ENCODE results near the gene PARD3.

PARD3 gene

GRCh38 chr10:34740321-34740720, 74.8 kb downstream of the PARD3 start:
- H3K79me2 ChIP-seq (ENCODE audit: insufficient read depth, low read length) = peaks cover 88% of the 10 kb centered on the region
- H3K36me3 ChIP-seq (ENCODE audit: insufficient read depth, low read length) = no peaks in the 10 kb centered on the region
- H4K20me1 ChIP-seq (ENCODE audit: insufficient read depth, low read length) = peaks cover 90% of the 10 kb centered on the region
- TF ChIP-seq EZH2 (IDR thresholded peaks at IDR 0.05; ENCODE audit: borderline replicate concordance, low read depth, low read length, severe bottlenecking) (no peak), CTCF (IDR thresholded peaks at IDR 0.05; ENCODE audit: borderline replicate concordance, extremely low read depth, low read length, poor library complexity, severe bottlenecking) (no peak)
- H3K4me3 ChIP-seq (ENCODE audit: low read depth in 1 of 2, low read length in 2 of 2) = no peak overlapping the region
- no peak overlapping the region for H3K9ac ChIP-seq (ENCODE audit: low read depth, low read length)
- H2AFZ ChIP-seq (ENCODE audit: low read depth, low read length) = no peak overlapping the region
- H3K4me2 ChIP-seq (ENCODE audit: insufficient read depth, low read length) = peak overlapping the region; percentile 59
- H3K27ac ChIP-seq (ENCODE audit: low read length) = 0 out of 2 replicates have a peak overlapping the region, but pooled peaks have one; percentile 20
- peak; percentile 23 for DNase-seq
- no peaks in the 10 kb centered on the region for H3K9me3 ChIP-seq (ENCODE audit: insufficient read depth, low read length, severe bottlenecking)
- H3K4me1 ChIP-seq (ENCODE audit: insufficient read depth, low read length) = peaks cover 46% of the 10 kb centered on the region
- ATAC-seq (ENCODE audit: insufficient read depth, low read depth) = no peak; the same call in none of the 3 replicates
- no peaks in the 10 kb centered on the region for H3K27me3 ChIP-seq (ENCODE audit: insufficient read depth, low read length, poor library complexity)

- Histone ChIP-seq H3K9ac (ENCODE audit: low read depth, low read length) (no peak overlapping the region), H2AFZ (ENCODE audit: low read depth, low read length) (no peak overlapping the region), H3K4me1 (ENCODE audit: insufficient read depth, low read length) (peaks cover 46% of the 10 kb centered on the region)
Observed at GRCh38 chr10:34739915-34740314, 75.2 kb downstream of the PARD3 start.

GRCh38 chr10:34737772-34738169, 77.3 kb downstream of the PARD3 start:
- H3K79me2 ChIP-seq (ENCODE audit: insufficient read depth, low read length) = peaks cover 86% of the 10 kb centered on the region
- H3K4me1 ChIP-seq (ENCODE audit: insufficient read depth, low read length) = peaks cover 34% of the 10 kb centered on the region

More at GRCh38 chr10:34739915-34740314, 75.2 kb downstream of the PARD3 start:
- Histone ChIP-seq H3K9me3 (ENCODE audit: insufficient read depth, low read length, severe bottlenecking) (no peaks in the 10 kb centered on the region), H4K20me1 (ENCODE audit: insufficient read depth, low read length) (peaks cover 90% of the 10 kb centered on the region), H3K4me3 (ENCODE audit: low read depth in 1 of 2, low read length in 2 of 2) (peak overlapping the region in 1 of 2 experiments; percentile 21; a peak in 1 of 4 replicates), H3K79me2 (ENCODE audit: insufficient read depth, low read length) (peaks cover 88% of the 10 kb centered on the region), H3K27ac (ENCODE audit: low read length) (peak overlapping the region; percentile 57), H3K36me3 (ENCODE audit: insufficient read depth, low read length) (no peaks in the 10 kb centered on the region), H3K27me3 (ENCODE audit: insufficient read depth, low read length, poor library complexity) (no peaks in the 10 kb centered on the region), H3K4me2 (ENCODE audit: insufficient read depth, low read length) (peak overlapping the region; percentile 59)
- ATAC-seq (ENCODE audit: insufficient read depth, low read depth) (peak; percentile 92), DNase-seq (peak; percentile 71)
- no peak for TF ChIP-seq EZH2 (IDR thresholded peaks at IDR 0.05; ENCODE audit: borderline replicate concordance, low read depth, low read length, severe bottlenecking)

More at GRCh38 chr10:34737772-34738169, 77.3 kb downstream of the PARD3 start:
- DNase-seq = peak; percentile 26
- Histone ChIP-seq H3K4me2 (ENCODE audit: insufficient read depth, low read length) (no peak overlapping the region), H3K9me3 (ENCODE audit: insufficient read depth, low read length, severe bottlenecking) (no peaks in the 10 kb centered on the region), H3K27ac (ENCODE audit: low read length) (no peak overlapping the region), H2AFZ (ENCODE audit: low read depth, low read length) (no peak overlapping the region), H3K36me3 (ENCODE audit: insufficient read depth, low read length) (no peaks in the 10 kb centered on the region), H3K27me3 (ENCODE audit: insufficient read depth, low read length, poor library complexity) (no peaks in the 10 kb centered on the region), H3K9ac (ENCODE audit: low read depth, low read length) (no peak overlapping the region), H4K20me1 (ENCODE audit: insufficient read depth, low read length) (peaks cover 74% of the 10 kb centered on the region), H3K4me3 (ENCODE audit: low read depth in 1 of 2, low read length in 2 of 2) (no peak overlapping the region)
- no peak for ATAC-seq (ENCODE audit: insufficient read depth, low read depth)
- peak; percentile 27 for TF ChIP-seq CTCF (IDR thresholded peaks at IDR 0.05; ENCODE audit: borderline replicate concordance, extremely low read depth, low read length, poor library complexity, severe bottlenecking)
- TF ChIP-seq EZH2 (IDR thresholded peaks at IDR 0.05; ENCODE audit: borderline replicate concordance, low read depth, low read length, severe bottlenecking) = no peak
